ENCODE results near the gene NCKAP5.

- TF ChIP-seq YY1 (IDR thresholded peaks at IDR 0.05; ENCODE audit: insufficient read depth, insufficient read length) (no peak), ZNF274 (IDR thresholded peaks at IDR 0.05; ENCODE audit: low read depth, low read length) (no peak)
Observed at GRCh38 chr2:132703396-132703795, 864.9 kb downstream of the NCKAP5 start.

Measured in NT2/D1 (cell line).